ENCODE measurements around the gene MR1. TPM values are rescaled to one million over a fixed set of nuclear protein-coding genes. Genes with fewer than 3 reads are reported as not detected.

The MR1 gene
- total RNA-seq, 2 experiments from 2014 or later = 7.9 to 18.3 TPM

- CTCF ChIA-PET (ENCODE audit: unreplicated experiment) = interaction anchor here (1.0 to 2.2 kb wide), 3 partner anchors 12 to 67 kb away, joined by 3 to 7 read pairs (median 3); no protein-coding TSS in a partner anchor
- BruUV-seq (replicated peaks) = no TSS peak
- H3K9me2 ChIP-seq (ENCODE audit: insufficient read depth, low read length) = no peaks in the 10 kb centered on the region
- no peak for DNase-seq (ENCODE audit: low spot score)
- H3K36me3 ChIP-seq (ENCODE audit: insufficient read depth, low read length) = no peaks in the 10 kb centered on the region
- no peak for TF ChIP-seq EZH2phosphoT487 (IDR thresholded peaks at IDR 0.05; ENCODE audit: borderline replicate concordance, low read depth, low read length)
- TF ChIP-seq, protein P1, sequence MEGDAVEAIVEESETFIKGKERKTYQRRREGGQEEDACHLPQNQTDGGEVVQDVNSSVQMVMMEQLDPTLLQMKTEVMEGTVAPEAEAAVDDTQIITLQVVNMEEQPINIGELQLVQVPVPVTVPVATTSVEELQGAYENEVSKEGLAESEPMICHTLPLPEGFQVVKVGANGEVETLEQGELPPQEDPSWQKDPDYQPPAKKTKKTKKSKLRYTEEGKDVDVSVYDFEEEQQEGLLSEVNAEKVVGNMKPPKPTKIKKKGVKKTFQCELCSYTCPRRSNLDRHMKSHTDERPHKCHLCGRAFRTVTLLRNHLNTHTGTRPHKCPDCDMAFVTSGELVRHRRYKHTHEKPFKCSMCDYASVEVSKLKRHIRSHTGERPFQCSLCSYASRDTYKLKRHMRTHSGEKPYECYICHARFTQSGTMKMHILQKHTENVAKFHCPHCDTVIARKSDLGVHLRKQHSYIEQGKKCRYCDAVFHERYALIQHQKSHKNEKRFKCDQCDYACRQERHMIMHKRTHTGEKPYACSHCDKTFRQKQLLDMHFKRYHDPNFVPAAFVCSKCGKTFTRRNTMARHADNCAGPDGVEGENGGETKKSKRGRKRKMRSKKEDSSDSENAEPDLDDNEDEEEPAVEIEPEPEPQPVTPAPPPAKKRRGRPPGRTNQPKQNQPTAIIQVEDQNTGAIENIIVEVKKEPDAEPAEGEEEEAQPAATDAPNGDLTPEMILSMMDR (conservative IDR thresholded peaks at IDR 0.05; ENCODE audit: low read length) = no peak
- no peaks in the 10 kb centered on the region; the same call in 1 of the 2 replicates for H4K20me1 ChIP-seq (ENCODE audit: insufficient read depth, low read length)
- H3K4me2 ChIP-seq (ENCODE audit: low read length) = peak overlapping the region; percentile 98
- peaks cover 17% of the 10 kb centered on the region for H3K4me1 ChIP-seq (ENCODE audit: insufficient read depth, low read length, poor library complexity, severe bottlenecking)
- POLR2A ChIA-PET = interaction anchor here (1.7 to 2.0 kb wide), 2 partner anchors 13 to 14 kb away, joined by 6 to 8 read pairs; no protein-coding TSS in a partner anchor
- intact Hi-C loops (cut with micrococcal nuclease; ENCODE audit: unreplicated experiment) = no loop called here
- no peaks in the 10 kb centered on the region for H3K9me3 ChIP-seq (ENCODE audit: low read length)
- H3K4me3 ChIP-seq (ENCODE audit: low read depth, low read length, poor library complexity, severe bottlenecking) = peak overlapping the region; percentile 76
- no peak overlapping the region for H3K27ac ChIP-seq (ENCODE audit: low read depth, low read length, poor library complexity, severe bottlenecking)
- peak overlapping the region; percentile 87 for H2AFZ ChIP-seq (ENCODE audit: low read length)
- no peaks in the 10 kb centered on the region for H3K79me2 ChIP-seq (ENCODE audit: insufficient read depth, low read depth, low read length)
Measured at GRCh38 chr1:181104042-181104789, 70.4 kb downstream of the MR1 start.

GRCh38 chr1:181104790-181105133 is 71.0 kb downstream of the MR1 start:
- TF ChIP-seq, protein P1 (conservative IDR thresholded peaks at IDR 0.05; ENCODE audit: low read length) = peak; percentile 46; the same call in 1 of the 2 replicates
- no peak for TF ChIP-seq EZH2phosphoT487 (IDR thresholded peaks at IDR 0.05; ENCODE audit: borderline replicate concordance, low read depth, low read length)
- intact Hi-C loops (cut with micrococcal nuclease; ENCODE audit: unreplicated experiment) = loop anchor here (1.0 kb wide), 1 partner anchor 14 kb away; no protein-coding TSS in a partner anchor
- H3K4me3 ChIP-seq (ENCODE audit: low read depth, low read length, poor library complexity, severe bottlenecking) = peak overlapping the region; percentile 76
- H3K4me1 ChIP-seq (ENCODE audit: insufficient read depth, low read length, poor library complexity, severe bottlenecking) = peaks cover 17% of the 10 kb centered on the region
- H3K36me3 ChIP-seq (ENCODE audit: insufficient read depth, low read length) = no peaks in the 10 kb centered on the region
- no TSS peak for BruUV-seq (replicated peaks)
- no peaks in the 10 kb centered on the region; the same call in 1 of the 2 replicates for H4K20me1 ChIP-seq (ENCODE audit: insufficient read depth, low read length)
- DNase-seq (ENCODE audit: low spot score) = peak; percentile 51
- ChIA-PET POLR2A (interaction anchor here (0.6 to 2.0 kb wide), 8 partner anchors 9 to 277 kb away, joined by 3 to 8 read pairs (median 3); no protein-coding TSS in a partner anchor), CTCF (ENCODE audit: unreplicated experiment) (interaction anchor here (0.6 to 2.2 kb wide), 5 partner anchors 13 to 72 kb away, joined by 3 to 7 read pairs (median 3); no protein-coding TSS in a partner anchor)
- peak overlapping the region; percentile 98 for H3K4me2 ChIP-seq (ENCODE audit: low read length)
- no peaks in the 10 kb centered on the region for H3K9me3 ChIP-seq (ENCODE audit: low read length)
- peak overlapping the region; percentile 87 for H2AFZ ChIP-seq (ENCODE audit: low read length)
- H3K79me2 ChIP-seq (ENCODE audit: insufficient read depth, low read depth, low read length) = no peaks in the 10 kb centered on the region
- H3K27ac ChIP-seq (ENCODE audit: low read depth, low read length, poor library complexity, severe bottlenecking) = no peak overlapping the region
- no peaks in the 10 kb centered on the region for H3K9me2 ChIP-seq (ENCODE audit: insufficient read depth, low read length)
